Measurements from ENCODE around the gene SYPL1. TPM values are rescaled to one million over a fixed set of nuclear protein-coding genes. Genes with fewer than 3 reads are reported as not detected.

SYPL1 gene
- total RNA-seq, 1 experiment from 2014 or later: 39.2 TPM

DNA sequence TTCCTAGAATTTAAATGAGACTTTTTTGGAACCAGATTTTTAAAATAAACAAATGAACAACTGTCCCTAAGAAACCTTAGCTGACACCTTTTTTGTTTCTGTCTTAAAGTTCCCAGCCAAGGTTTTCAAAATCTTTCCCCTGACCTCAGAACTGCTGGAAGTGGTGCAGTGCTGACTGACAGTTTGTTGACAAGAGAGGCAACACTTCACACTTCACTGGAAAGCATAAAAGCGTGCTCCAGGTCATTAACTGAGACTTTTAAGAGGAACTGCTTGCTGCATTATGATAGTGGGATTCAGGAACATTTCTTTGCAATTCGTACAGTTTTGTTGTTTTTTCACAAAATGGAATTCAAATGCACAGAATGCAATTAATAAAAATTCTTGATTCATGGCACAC is 36.2 kb downstream of the SYPL1 start:
- no peak overlapping the region for H4K8ac ChIP-seq (replicated peaks; ENCODE audit: insufficient read length, low read depth, low read length)
- H3K4me2 ChIP-seq (ENCODE audit: insufficient read depth, insufficient read length, low read length): no peak overlapping the region
- H3K23me2 ChIP-seq (ENCODE audit: insufficient read length, low read depth, low read length, poor library complexity, severe bottlenecking): no peaks in the 10 kb centered on the region
- Mint-ChIP-seq H3K9me3 (no peaks in the 10 kb centered on the region), H3K36me3 (ENCODE audit: insufficient read depth in 1 of 3, low read depth in 3 of 3) (no peaks in the 10 kb centered on the region), H3K4me3 (no peak overlapping the region), H3K27me3 (ENCODE audit: low read depth) (no peaks in the 10 kb centered on the region), H3K27ac (no peak overlapping the region), H3K4me1 (peaks cover 8 to 11% of the 10 kb centered on the region in 2 experiments)
- no peaks in the 10 kb centered on the region for H3K79me2 ChIP-seq (ENCODE audit: insufficient read depth, low read length)
- H3K27ac ChIP-seq (ENCODE audit: insufficient read length, low read depth, low read length): no peak overlapping the region
- no CpG with 5 or more reads among the region's 2 CpGs for WGBS (ENCODE audit: extremely low coverage, insufficient read length, low lambda C conversion rate)
- H3K18ac ChIP-seq (ENCODE audit: insufficient read length, low read depth, low read length): no peak overlapping the region
- no peak overlapping the region for H2AFZ ChIP-seq (ENCODE audit: low read length)
- no peak overlapping the region for H3K23ac ChIP-seq (ENCODE audit: insufficient read length, low read depth, low read length)
- H3K14ac ChIP-seq (ENCODE audit: insufficient read depth, low read length): no peak overlapping the region
- H3K79me1 ChIP-seq (ENCODE audit: insufficient read depth, low read depth, low read length, poor library complexity, severe bottlenecking): no peaks in the 10 kb centered on the region
- no peak overlapping the region for H3T11ph ChIP-seq (ENCODE audit: low read length)
- no peaks in the 10 kb centered on the region; the same call in 1 of the 2 replicates for H3K4me1 ChIP-seq (ENCODE audit: insufficient read depth, low read length)
- no peak overlapping the region for H2BK120ac ChIP-seq (ENCODE audit: low read depth, low read length, poor library complexity, severe bottlenecking)
- DNase-seq: no peak
- TF ChIP-seq, protein P1, sequence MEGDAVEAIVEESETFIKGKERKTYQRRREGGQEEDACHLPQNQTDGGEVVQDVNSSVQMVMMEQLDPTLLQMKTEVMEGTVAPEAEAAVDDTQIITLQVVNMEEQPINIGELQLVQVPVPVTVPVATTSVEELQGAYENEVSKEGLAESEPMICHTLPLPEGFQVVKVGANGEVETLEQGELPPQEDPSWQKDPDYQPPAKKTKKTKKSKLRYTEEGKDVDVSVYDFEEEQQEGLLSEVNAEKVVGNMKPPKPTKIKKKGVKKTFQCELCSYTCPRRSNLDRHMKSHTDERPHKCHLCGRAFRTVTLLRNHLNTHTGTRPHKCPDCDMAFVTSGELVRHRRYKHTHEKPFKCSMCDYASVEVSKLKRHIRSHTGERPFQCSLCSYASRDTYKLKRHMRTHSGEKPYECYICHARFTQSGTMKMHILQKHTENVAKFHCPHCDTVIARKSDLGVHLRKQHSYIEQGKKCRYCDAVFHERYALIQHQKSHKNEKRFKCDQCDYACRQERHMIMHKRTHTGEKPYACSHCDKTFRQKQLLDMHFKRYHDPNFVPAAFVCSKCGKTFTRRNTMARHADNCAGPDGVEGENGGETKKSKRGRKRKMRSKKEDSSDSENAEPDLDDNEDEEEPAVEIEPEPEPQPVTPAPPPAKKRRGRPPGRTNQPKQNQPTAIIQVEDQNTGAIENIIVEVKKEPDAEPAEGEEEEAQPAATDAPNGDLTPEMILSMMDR (conservative IDR thresholded peaks at IDR 0.05): no peak
- no peak overlapping the region for H3K56ac ChIP-seq (ENCODE audit: insufficient read length, low read depth, low read length)
- no peaks in the 10 kb centered on the region for H3K9me3 ChIP-seq (ENCODE audit: control insufficient read depth, low read depth, low read length)
- no peak overlapping the region for H4K5ac ChIP-seq (ENCODE audit: insufficient read length, low read depth, low read length)
- H3K27me3 ChIP-seq (ENCODE audit: insufficient read depth, low read length): no peaks in the 10 kb centered on the region
- H2BK15ac ChIP-seq (ENCODE audit: low read depth, low read length): no peak overlapping the region
- H2AK5ac ChIP-seq (ENCODE audit: insufficient read length, low read length): no peak overlapping the region
- H2BK5ac ChIP-seq (ENCODE audit: insufficient read length, low read length): no peak overlapping the region
- no peak overlapping the region for H3K4ac ChIP-seq (ENCODE audit: low read depth, low read length)
- H2BK12ac ChIP-seq (ENCODE audit: insufficient read length, low read depth, low read length): no peak overlapping the region
- H4K91ac ChIP-seq (ENCODE audit: insufficient read length, low read depth, low read length): no peak overlapping the region
- no peak overlapping the region for H3K9ac ChIP-seq (ENCODE audit: extremely low read depth, insufficient read length, low read length)
- H4K20me1 ChIP-seq (ENCODE audit: control insufficient read depth, insufficient read depth, insufficient read length): no peaks in the 10 kb centered on the region
- no peak overlapping the region for H2BK20ac ChIP-seq (ENCODE audit: low read depth, low read length, poor library complexity, severe bottlenecking)

All from H9 (cell line).